SK-N-SH treated with all-trans-retinoic acid at 6 μM for 48 hours (cell line): ENCODE results near the gene PARVB.

Source experiments
- ARNTL ChIP-seq: fragments of 450-650 bp; formaldehyde crosslinking; IDR thresholded peaks from 2 replicates; pipeline ENCODE4 v1.5.0; 2020; ENCODE audit warnings: low read depth, mild to moderate bottlenecking, moderate library complexity, borderline replicate concordance
- TOX ChIP-seq: fragments of 250-450 bp; sonication (Bioruptor Pico); IDR thresholded peaks from 2 replicates; pipeline ENCODE4 v1.8.0; 2021; ENCODE audit warnings: mild to moderate bottlenecking, moderate library complexity, borderline replicate concordance
- TF ChIP-seq, protein P1 (sequence below): fragments of 250-450 bp; sonication (Bioruptor Pico); IDR thresholded peaks from 2 replicates; pipeline ENCODE4 v1.5.0; 2020; ENCODE audit warnings: mild to moderate bottlenecking, moderate library complexity

DNA sequence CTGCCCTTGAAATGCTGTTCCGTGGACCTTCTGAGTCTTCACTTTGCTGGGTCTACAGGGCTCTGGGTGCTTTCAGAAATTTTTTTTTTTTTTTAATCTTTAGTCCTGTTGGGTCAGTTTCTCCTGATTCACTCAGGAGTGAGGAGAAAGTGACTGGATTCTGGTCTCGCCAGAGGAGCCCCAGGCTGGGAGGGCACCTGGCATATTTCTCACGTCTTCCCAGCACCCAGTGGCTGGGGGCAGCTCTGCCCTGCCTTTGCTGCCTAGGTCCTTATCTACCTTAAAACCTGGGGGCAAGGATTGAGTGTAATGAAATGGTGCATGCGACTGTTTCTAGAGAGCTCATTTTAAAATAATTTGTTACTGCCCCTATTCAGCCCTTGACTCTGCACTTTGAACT, 45.5 kb upstream of the PARVB start:
- TF ChIP-seq TOX (no peak), ARNTL (CRISPR knock-in tag) (no peak)
- TF ChIP-seq, protein P1, sequence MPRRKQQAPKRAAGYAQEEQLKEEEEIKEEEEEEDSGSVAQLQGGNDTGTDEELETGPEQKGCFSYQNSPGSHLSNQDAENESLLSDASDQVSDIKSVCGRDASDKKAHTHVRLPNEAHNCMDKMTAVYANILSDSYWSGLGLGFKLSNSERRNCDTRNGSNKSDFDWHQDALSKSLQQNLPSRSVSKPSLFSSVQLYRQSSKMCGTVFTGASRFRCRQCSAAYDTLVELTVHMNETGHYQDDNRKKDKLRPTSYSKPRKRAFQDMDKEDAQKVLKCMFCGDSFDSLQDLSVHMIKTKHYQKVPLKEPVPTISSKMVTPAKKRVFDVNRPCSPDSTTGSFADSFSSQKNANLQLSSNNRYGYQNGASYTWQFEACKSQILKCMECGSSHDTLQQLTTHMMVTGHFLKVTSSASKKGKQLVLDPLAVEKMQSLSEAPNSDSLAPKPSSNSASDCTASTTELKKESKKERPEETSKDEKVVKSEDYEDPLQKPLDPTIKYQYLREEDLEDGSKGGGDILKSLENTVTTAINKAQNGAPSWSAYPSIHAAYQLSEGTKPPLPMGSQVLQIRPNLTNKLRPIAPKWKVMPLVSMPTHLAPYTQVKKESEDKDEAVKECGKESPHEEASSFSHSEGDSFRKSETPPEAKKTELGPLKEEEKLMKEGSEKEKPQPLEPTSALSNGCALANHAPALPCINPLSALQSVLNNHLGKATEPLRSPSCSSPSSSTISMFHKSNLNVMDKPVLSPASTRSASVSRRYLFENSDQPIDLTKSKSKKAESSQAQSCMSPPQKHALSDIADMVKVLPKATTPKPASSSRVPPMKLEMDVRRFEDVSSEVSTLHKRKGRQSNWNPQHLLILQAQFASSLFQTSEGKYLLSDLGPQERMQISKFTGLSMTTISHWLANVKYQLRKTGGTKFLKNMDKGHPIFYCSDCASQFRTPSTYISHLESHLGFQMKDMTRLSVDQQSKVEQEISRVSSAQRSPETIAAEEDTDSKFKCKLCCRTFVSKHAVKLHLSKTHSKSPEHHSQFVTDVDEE (CRISPR knock-in tag), result no peak
